Subcutaneous abdominal adipose tissue (tissue), 5 donors: Measurements from ENCODE around the gene SHE.

Experiments used
- H3K27ac ChIP-seq: one replicate; pipeline ENCODE4 v1.7.0; 2013; ENCODE audit warnings: low read depth, mild to moderate bottlenecking, inconsistent platforms, low read length, moderate library complexity
- H3K27me3 ChIP-seq, 5 donors: one replicate each; pipeline ENCODE4 v1.7.0; 2013; ENCODE audit warnings: low read length in 5 of 5, inconsistent platforms in 1 of 5; ENCODE audit not compliant: control insufficient read depth in 5 of 5, insufficient read depth in 4 of 5
- H3K36me3 ChIP-seq, 5 donors: one replicate each; pipeline ENCODE4 v1.7.0; 2013; ENCODE audit warnings: low read length in 5 of 5; ENCODE audit not compliant: control insufficient read depth in 5 of 5, insufficient read depth in 5 of 5
- H3K4me1 ChIP-seq, 5 donors: one replicate each; pipeline ENCODE4 v1.7.0; 2013; ENCODE audit warnings: low read length in 5 of 5, mild to moderate bottlenecking in 3 of 5, moderate library complexity in 1 of 5; ENCODE audit not compliant: control insufficient read depth in 5 of 5, insufficient read depth in 5 of 5
- H3K4me3 ChIP-seq, 5 donors: one replicate each; pipeline ENCODE4 v1.7.0; 2013; ENCODE audit warnings: low read length in 5 of 5, low read depth in 1 of 5
- H3K9ac ChIP-seq, 5 donors: one replicate each; pipeline ENCODE4 v1.7.0; 2013; ENCODE audit warnings: low read length in 5 of 5, mild to moderate bottlenecking in 4 of 5, moderate library complexity in 3 of 5
- H3K9me3 ChIP-seq, 5 donors: one replicate each; pipeline ENCODE4 v1.7.0; 2013; ENCODE audit warnings: low read length in 5 of 5; ENCODE audit not compliant: control insufficient read depth in 5 of 5
- donor health status: healthy.
- donor health status: healthy.
- donor health status: healthy.
- donor health status: healthy.
- donor health status: healthy.

The SHE gene

GRCh38 chr1:154469844-154470560 is 32.2 kb downstream of the SHE start:
- Histone ChIP-seq H3K4me1 (peaks cover 4 to 26% (median 11%) of the 10 kb centered on the region in 5 donors), H3K27ac (no peak overlapping the region), H3K4me3 (no peak overlapping the region), H3K27me3 (no peaks in the 10 kb centered on the region), H3K9ac (no peak overlapping the region), H3K9me3 (no peaks in the 10 kb centered on the region), H3K36me3 (peaks cover 0 to 31% (median 25%) of the 10 kb centered on the region in 5 donors)

DNA sequence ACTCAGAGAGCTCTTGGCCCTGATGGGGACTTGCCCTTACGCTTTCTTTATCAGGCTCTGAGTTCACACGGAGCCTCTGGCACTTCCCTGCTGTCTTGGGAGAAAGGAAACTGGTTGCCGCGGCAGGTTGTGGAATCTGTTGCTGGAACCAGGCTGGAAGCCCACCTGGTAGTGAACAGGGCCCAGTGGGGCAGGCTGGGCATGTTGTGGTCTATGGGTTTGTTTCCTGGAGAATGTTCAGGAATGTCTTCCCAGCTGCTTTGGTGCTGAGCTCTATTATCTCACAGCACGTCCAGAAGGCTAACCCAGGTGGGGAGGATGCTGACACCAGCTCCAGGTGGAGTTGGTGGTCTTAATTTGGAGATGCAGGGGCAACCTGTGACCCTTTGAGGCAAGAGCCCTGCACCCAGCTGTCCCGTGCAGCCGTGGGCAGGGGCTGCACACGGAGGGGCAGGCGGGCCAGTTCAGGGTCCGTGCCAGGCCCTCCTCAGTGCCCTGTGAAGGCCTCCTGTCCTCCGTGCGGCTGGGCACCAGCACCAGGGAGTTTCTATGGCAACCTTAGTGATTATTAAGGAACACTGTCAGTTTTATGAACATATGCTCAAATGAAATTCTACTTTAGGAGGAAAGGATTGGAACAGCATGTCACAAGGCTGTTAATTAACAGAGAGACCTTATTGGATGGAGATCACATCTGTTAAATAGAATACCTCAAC is 33.5 kb downstream of the SHE start:
- Histone ChIP-seq H3K4me3 (no peak overlapping the region), H3K9me3 (no peaks in the 10 kb centered on the region), H3K27me3 (no peaks in the 10 kb centered on the region), H3K27ac (no peak overlapping the region), H3K36me3 (peaks cover 0 to 36% (median 25%) of the 10 kb centered on the region in 5 donors), H3K9ac (no peak overlapping the region), H3K4me1 (peaks cover 4 to 24% (median 13%) of the 10 kb centered on the region in 5 donors)

GRCh38 chr1:154467434-154468102 is 34.6 kb downstream of the SHE start:
- Histone ChIP-seq H3K9me3 (no peaks in the 10 kb centered on the region), H3K27ac (no peak overlapping the region), H3K4me3 (no peak overlapping the region), H3K27me3 (no peaks in the 10 kb centered on the region), H3K4me1 (peaks cover 4 to 32% (median 23%) of the 10 kb centered on the region in 5 donors), H3K36me3 (peaks cover 0 to 36% (median 25%) of the 10 kb centered on the region in 5 donors), H3K9ac (no peak overlapping the region)

- H3K9me3 ChIP-seq = no peaks in the 10 kb centered on the region
- peaks cover 4 to 32% (median 25%) of the 10 kb centered on the region in 5 donors for H3K4me1 ChIP-seq
- H3K9ac ChIP-seq = peak overlapping the region in 2 of 5 donors; percentile 4 to 40
- no peak overlapping the region for H3K4me3 ChIP-seq
- no peak overlapping the region for H3K27ac ChIP-seq
- no peaks in the 10 kb centered on the region for H3K27me3 ChIP-seq
- peaks cover 0 to 30% (median 21%) of the 10 kb centered on the region in 5 donors for H3K36me3 ChIP-seq
Observed at GRCh38 chr1:154466921-154467417, 35.2 kb downstream of the SHE start.

DNA sequence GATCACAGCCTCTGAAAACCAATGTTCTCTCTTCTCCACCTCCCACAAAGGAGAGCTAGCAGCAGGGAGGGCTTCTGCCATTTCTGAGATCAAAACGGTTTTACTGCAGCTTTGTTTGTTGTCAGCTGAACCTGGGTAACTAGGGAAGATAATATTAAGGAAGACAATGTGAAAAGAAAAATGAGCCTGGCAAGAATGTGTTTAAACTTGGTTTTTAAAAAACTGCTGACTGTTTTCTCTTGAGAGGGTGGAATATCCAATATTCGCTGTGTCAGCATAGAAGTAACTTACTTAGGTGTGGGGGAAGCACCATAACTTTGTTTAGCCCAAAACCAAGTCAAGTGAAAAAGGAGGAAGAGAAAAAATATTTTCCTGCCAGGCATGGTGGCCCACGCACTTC is 36.0 kb downstream of the SHE start:
- H3K27me3 ChIP-seq = no peaks in the 10 kb centered on the region
- peak overlapping the region; percentile 30 for H3K27ac ChIP-seq
- H3K4me1 ChIP-seq = peaks cover 4 to 32% (median 25%) of the 10 kb centered on the region in 5 donors
- peaks cover 0 to 30% (median 21%) of the 10 kb centered on the region in 5 donors for H3K36me3 ChIP-seq
- H3K9ac ChIP-seq = peak overlapping the region in 1 of 5 donors; percentile 12
- H3K4me3 ChIP-seq = no peak overlapping the region
- no peaks in the 10 kb centered on the region for H3K9me3 ChIP-seq

DNA sequence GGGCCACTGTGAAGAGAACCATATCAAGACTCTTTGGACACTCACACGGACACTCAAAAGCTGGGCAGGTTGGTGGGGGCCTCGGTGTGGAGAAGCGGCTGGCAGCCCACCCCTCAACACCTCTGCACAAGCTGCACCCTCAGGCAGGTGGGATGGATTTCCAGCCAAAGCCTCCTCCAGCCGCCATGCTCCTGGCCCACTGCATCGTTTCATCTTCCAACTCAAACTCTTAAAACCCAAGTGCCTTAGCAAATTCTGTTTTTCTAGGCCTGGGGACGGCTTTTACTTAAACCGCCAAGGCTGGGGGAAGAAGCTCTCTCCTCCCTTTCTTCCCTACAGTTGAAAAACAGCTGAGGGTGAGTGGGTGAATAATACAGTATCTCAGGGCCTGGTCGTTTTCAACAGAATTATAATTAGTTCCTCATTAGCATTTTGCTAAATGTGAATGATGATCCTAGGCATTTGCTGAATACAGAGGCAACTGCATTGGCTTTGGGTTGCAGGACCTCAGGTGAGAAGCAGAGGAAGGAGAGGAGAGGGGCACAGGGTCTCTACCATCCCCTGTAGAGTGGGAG is 36.5 kb downstream of the SHE start:
- Histone ChIP-seq H3K9me3 (no peaks in the 10 kb centered on the region), H3K27me3 (no peaks in the 10 kb centered on the region), H3K4me3 (no peak overlapping the region), H3K27ac (no peak overlapping the region), H3K36me3 (peaks cover 0 to 35% (median 21%) of the 10 kb centered on the region in 5 donors), H3K9ac (peak overlapping the region in 1 of 5 donors; percentile 12), H3K4me1 (peaks cover 4 to 32% (median 25%) of the 10 kb centered on the region in 5 donors)

- Histone ChIP-seq H3K9me3 (no peaks in the 10 kb centered on the region), H3K27ac (peak overlapping the region; percentile 62), H3K36me3 (peaks cover 0 to 31% (median 13%) of the 10 kb centered on the region in 5 donors), H3K27me3 (no peaks in the 10 kb centered on the region), H3K4me1 (peaks cover 4 to 32% (median 25%) of the 10 kb centered on the region in 5 donors), H3K4me3 (no peak overlapping the region), H3K9ac (no peak overlapping the region)
Observed at GRCh38 chr1:154463512-154463990, 38.7 kb downstream of the SHE start.

DNA sequence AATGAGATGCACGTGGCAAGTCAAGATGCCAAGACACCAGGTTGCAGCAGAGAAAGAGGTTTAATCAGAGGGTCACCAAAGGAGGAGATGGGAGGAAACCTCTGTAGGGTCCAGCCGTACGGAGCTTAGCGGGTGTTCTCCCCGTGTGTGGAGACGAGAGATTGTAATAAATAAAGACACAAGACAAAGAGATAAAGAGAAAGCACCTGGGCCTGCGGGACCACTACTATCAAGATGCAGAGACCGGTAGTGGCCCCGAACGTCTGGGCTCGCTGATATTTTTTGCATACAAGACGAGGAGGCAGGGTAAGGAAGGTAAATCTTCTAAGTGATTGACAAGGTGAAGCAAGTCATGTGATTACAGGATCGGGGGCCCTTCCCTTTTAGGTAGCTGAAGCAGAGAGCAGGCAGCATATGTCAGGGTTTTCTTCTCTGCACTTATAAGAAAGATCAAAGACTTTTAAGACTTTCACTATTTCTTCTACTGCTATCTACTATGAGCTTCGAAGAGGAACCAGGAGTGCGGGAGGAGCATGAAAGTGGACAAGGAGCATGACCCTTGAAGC is 41.4 kb downstream of the SHE start:
- H3K27me3 ChIP-seq = no peaks in the 10 kb centered on the region
- no peak overlapping the region for H3K9ac ChIP-seq
- H3K27ac ChIP-seq = no peak overlapping the region
- H3K4me1 ChIP-seq = peaks cover 0 to 23% (median 16%) of the 10 kb centered on the region in 5 donors
- peaks cover 0 to 43% (median 13%) of the 10 kb centered on the region in 5 donors for H3K36me3 ChIP-seq
- H3K9me3 ChIP-seq = no peaks in the 10 kb centered on the region
- no peak overlapping the region for H3K4me3 ChIP-seq

GRCh38 chr1:154459080-154459479 is 43.1 kb downstream of the SHE start:
- no peak overlapping the region for H3K9ac ChIP-seq
- H3K4me3 ChIP-seq = no peak overlapping the region
- H3K27me3 ChIP-seq = no peaks in the 10 kb centered on the region
- H3K27ac ChIP-seq = no peak overlapping the region
- peaks cover 0 to 43% (median 12%) of the 10 kb centered on the region in 5 donors for H3K36me3 ChIP-seq
- H3K9me3 ChIP-seq = no peaks in the 10 kb centered on the region
- peaks cover 0 to 23% (median 10%) of the 10 kb centered on the region in 5 donors for H3K4me1 ChIP-seq
